IMR-90 (cell line): ENCODE measurements around the gene GNG11. TPM values are rescaled to one million over a fixed set of nuclear protein-coding genes. Genes with fewer than 3 reads are reported as not detected.

Experiments used
- ATAC-seq: fragments of 200-7000 bp; cut with Tn5 transposase; 2 replicates; pipeline ENCODE4 v1.9.1; 2020; ENCODE audit warnings: low read depth, mild to moderate bottlenecking, moderate library complexity
- BruUV-seq: library from RNA; stranded (reverse); fragments of 400-500 nt; replicated peaks from 2 replicates; lab custom pipeline; 2021; lab: Mats Ljungman, UMichigan
- CTCF ChIA-PET: fragments of 300-600 bp; formaldehyde crosslinking; extraction: SDS; loops from one replicate; lab custom pipeline; 2021; ENCODE audit warnings: antibody characterized with exemption; lab: Yijun Ruan, JAX
- POLR2A ChIA-PET: fragments of 300-600 bp; sonication (Branson Sonifier 250); formaldehyde crosslinking; loops from one replicate; lab custom pipeline; 2022; ENCODE audit warnings: antibody characterized with exemption; ENCODE audit not compliant: unreplicated experiment; lab: Charles Lee
- DNase-seq: peaks from one replicate; pipeline ENCODE4 v3.0.0; 2013
- H2AFZ ChIP-seq: replicated peaks from 2 replicates; pipeline ENCODE3; 2013; ENCODE audit warnings: low read length, mild to moderate bottlenecking; ENCODE audit not compliant: poor library complexity
- H2AK5ac ChIP-seq: 2 replicates; pipeline ENCODE4 v1.6.1; 2013; ENCODE audit warnings: low read depth, low read length, inconsistent platforms
- H2AK9ac ChIP-seq: replicated peaks from 2 replicates; pipeline ENCODE3; 2013; ENCODE audit warnings: mild to moderate bottlenecking, low read depth, low read length, moderate library complexity; ENCODE audit not compliant: poor library complexity
- H2BK120ac ChIP-seq: 2 replicates; pipeline ENCODE4 v1.6.1; 2013; ENCODE audit warnings: low read depth, low read length, inconsistent platforms
- H2BK15ac ChIP-seq: 3 replicates; pipeline ENCODE4 v1.6.1; 2013; ENCODE audit warnings: low read depth, low read length, inconsistent platforms
- H2BK20ac ChIP-seq: 2 replicates; pipeline ENCODE4 v1.6.1; 2013; ENCODE audit warnings: low read depth, mild to moderate bottlenecking, inconsistent platforms, low read length, moderate library complexity
- H2BK5ac ChIP-seq: 2 replicates; pipeline ENCODE4 v1.6.1; 2013; ENCODE audit warnings: mild to moderate bottlenecking, low read depth, low read length, inconsistent platforms; ENCODE audit not compliant: poor library complexity, severe bottlenecking
- H3K14ac ChIP-seq: replicated peaks from 2 replicates; pipeline ENCODE4 v1.6.1; 2013; ENCODE audit warnings: low read depth, low read length, inconsistent platforms
- H3K18ac ChIP-seq: 2 replicates; pipeline ENCODE4 v1.6.1; 2013; ENCODE audit warnings: low read depth, low read length, control low read depth
- H3K23ac ChIP-seq: 2 replicates; pipeline ENCODE4 v1.6.1; 2013; ENCODE audit warnings: low read depth, low read length, inconsistent platforms
- H3K27ac ChIP-seq: 2 replicates; pipeline ENCODE4 v1.5.1; 2013; ENCODE audit warnings: mild to moderate bottlenecking, control low read depth, low read length; ENCODE audit not compliant: insufficient read depth
- H3K27me3 ChIP-seq: 2 replicates; pipeline ENCODE4 v1.6.1; 2013; ENCODE audit warnings: low read length; ENCODE audit not compliant: control insufficient read depth, insufficient read depth
- H3K36me3 ChIP-seq: 2 replicates; pipeline ENCODE4 v1.6.1; 2013; ENCODE audit warnings: low read length, mixed read lengths; ENCODE audit not compliant: control insufficient read depth, insufficient read depth
- H3K4ac ChIP-seq: 2 replicates; pipeline ENCODE4 v1.6.1; 2013; ENCODE audit warnings: low read depth, low read length, inconsistent platforms
- H3K4me1 ChIP-seq: 2 replicates; pipeline ENCODE4 v1.6.1; 2013; ENCODE audit warnings: low read length, mixed read lengths; ENCODE audit not compliant: control insufficient read depth, insufficient read depth
- H3K4me2 ChIP-seq: 2 replicates; pipeline ENCODE4 v1.6.1; 2013; ENCODE audit warnings: low read depth, mild to moderate bottlenecking, control low read depth, low read length, moderate library complexity
- H3K4me3 ChIP-seq: 2 replicates; pipeline ENCODE4 v1.5.1; 2013; ENCODE audit warnings: low read depth, mild to moderate bottlenecking, control low read depth, low read length, moderate library complexity; ENCODE audit not compliant: insufficient read depth
- H3K56ac ChIP-seq: 2 replicates; pipeline ENCODE4 v1.6.1; 2013; ENCODE audit warnings: low read length, inconsistent platforms; ENCODE audit not compliant: insufficient read depth; ENCODE audit errors: extremely low read depth
- H3K79me1 ChIP-seq, 2 experiments: 2 replicates each; pipeline ENCODE4 v1.6.1; 2013; ENCODE audit warnings: low read length in 2 of 2, inconsistent platforms in 1 of 2, low read depth in 1 of 2
- H3K9ac ChIP-seq: 2 replicates; pipeline ENCODE4 v1.6.1; 2013; ENCODE audit warnings: low read depth, low read length, control low read depth
- H3K9me1 ChIP-seq: 2 replicates; pipeline ENCODE4 v1.6.1; 2013; ENCODE audit warnings: low read length, inconsistent platforms; ENCODE audit not compliant: insufficient read depth
- H3K9me3 ChIP-seq: 2 replicates; pipeline ENCODE4 v1.6.1; 2013; ENCODE audit warnings: low read length; ENCODE audit not compliant: control insufficient read depth, insufficient read depth
- H4K20me1 ChIP-seq: 2 replicates; pipeline ENCODE4 v1.6.1; 2013; ENCODE audit warnings: low read length, inconsistent platforms; ENCODE audit not compliant: insufficient read depth
- H4K5ac ChIP-seq: 2 replicates; pipeline ENCODE4 v1.6.1; 2013; ENCODE audit warnings: mild to moderate bottlenecking, low read depth, low read length, control low read depth
- H4K8ac ChIP-seq, 2 experiments: 2 replicates each; pipeline ENCODE4 v1.6.1; 2013; ENCODE audit warnings: low read depth in 2 of 2, low read length in 2 of 2, control low read depth in 1 of 2, inconsistent platforms in 1 of 2
- H4K91ac ChIP-seq: 2 replicates; pipeline ENCODE4 v1.6.1; 2013; ENCODE audit warnings: low read depth, low read length, inconsistent platforms; ENCODE audit not compliant: insufficient read depth
- BHLHE40 ChIP-seq: fragments of 150-350 bp; IDR thresholded peaks from 2 replicates; pipeline ENCODE4 v1.6.1; 2016; ENCODE audit warnings: mild to moderate bottlenecking, low read depth, low read length
- CEBPB ChIP-seq: IDR thresholded peaks from 2 replicates; pipeline ENCODE4 v1.6.1; 2012; ENCODE audit warnings: low read depth, low read length, improper control_type of control experiment
- MXI1 ChIP-seq: IDR thresholded peaks from 2 replicates; pipeline ENCODE4 v1.6.1; 2012; ENCODE audit warnings: low read depth, mild to moderate bottlenecking, low read length, moderate library complexity, borderline replicate concordance
- RCOR1 ChIP-seq: IDR thresholded peaks from 2 replicates; pipeline ENCODE4 v1.6.1; 2012; ENCODE audit warnings: mild to moderate bottlenecking, low read length, improper control_type of control experiment; ENCODE audit not compliant: insufficient replicate concordance
- WGBS, 2 experiments: methylation state at CpG; one replicate each; pipeline versions ENCODE4 v1.1.5 to v1.1.7; 2013; ENCODE audit warnings: missing lambda C conversion rate in 2 of 2; ENCODE audit not compliant: insufficient read length in 1 of 2; ENCODE audit errors: extremely low coverage in 2 of 2; 5-methylcytosine and 5-hydroxymethylcytosine counted together
- dilution Hi-C: fragments of 300-500 bp; cut with HindIII; formaldehyde crosslinking; loops from one replicate; pipeline ENCODE4 v1.14.3; 2018; ENCODE audit warnings: low sequenced_read_pairs; ENCODE audit not compliant: unreplicated experiment
- in situ Hi-C: fragments of 300-500 bp; cut with MboI; formaldehyde crosslinking; loops from 3 replicates; pipeline ENCODE4 v1.14.3; 2019; ENCODE audit warnings: low sequenced_read_pairs, inconsistent platforms, mixed read lengths
- intact Hi-C: fragments of 100-400 bp; cut with micrococcal nuclease; formaldehyde crosslinking; loops from 2 replicates; pipeline ENCODE4 v1.10.0; 2022
- polyA plus RNA-seq, 3 experiments: library from polyadenylated mRNA; depleted of rRNA; stranded (reverse); fragments of >200 nt; gene quantifications; 2 replicates each; pipeline ENCODE4 v1.2.3, GENCODE V29; 2012; ENCODE audit warnings: low replicate concordance in 1 of 3
- total RNA-seq: library from RNA; depleted of rRNA; stranded (reverse); fragments of >200 nt; gene quantifications from 2 replicates; pipeline ENCODE4 v1.2.3, GENCODE V29; 2012
- TF ChIP-seq, protein P1 (sequence below): fragments of 150-350 bp; IDR thresholded peaks from 2 replicates; pipeline ENCODE4 v1.6.1; 2017; ENCODE audit warnings: mild to moderate bottlenecking, antibody characterized with exemption, low read length, low read depth

The GNG11 gene
- total and polyA plus RNA-seq, 2 of the 4 experiments (the other 2 are of a cell fraction), result 6.1 to 10.5 TPM

DNA sequence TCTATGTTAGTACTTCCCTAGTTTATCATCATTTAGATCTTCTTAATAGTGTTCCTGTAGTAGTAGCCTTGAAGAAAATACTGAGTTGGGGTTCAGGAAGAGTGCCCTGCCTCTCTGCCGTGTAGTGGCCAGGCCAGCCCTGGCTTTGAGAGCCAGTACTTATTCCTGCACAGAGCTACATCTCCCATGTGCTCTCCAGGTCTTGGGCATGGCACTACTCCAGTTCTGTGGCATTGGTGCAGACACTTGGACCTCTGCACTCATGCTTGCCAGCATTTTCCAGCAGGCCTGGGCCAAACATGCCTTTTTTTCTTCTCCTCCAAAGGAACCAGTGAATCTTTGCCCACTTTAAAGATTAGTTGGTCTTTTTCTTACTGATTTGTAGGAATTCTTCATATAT is 5.3 kb downstream of the GNG11 start:
- DNase-seq, result no peak
- TF ChIP-seq MXI1 (no peak), BHLHE40 (no peak), RCOR1 (no peak), CEBPB (no peak)
- TF ChIP-seq, protein P1, sequence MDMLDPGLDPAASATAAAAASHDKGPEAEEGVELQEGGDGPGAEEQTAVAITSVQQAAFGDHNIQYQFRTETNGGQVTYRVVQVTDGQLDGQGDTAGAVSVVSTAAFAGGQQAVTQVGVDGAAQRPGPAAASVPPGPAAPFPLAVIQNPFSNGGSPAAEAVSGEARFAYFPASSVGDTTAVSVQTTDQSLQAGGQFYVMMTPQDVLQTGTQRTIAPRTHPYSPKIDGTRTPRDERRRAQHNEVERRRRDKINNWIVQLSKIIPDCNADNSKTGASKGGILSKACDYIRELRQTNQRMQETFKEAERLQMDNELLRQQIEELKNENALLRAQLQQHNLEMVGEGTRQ, result no peak
- H3K18ac ChIP-seq, result no peak overlapping the region
- H3K56ac ChIP-seq, result no peak overlapping the region
- no peak overlapping the region for H2BK5ac ChIP-seq
- ChIA-PET CTCF (no interaction called here), POLR2A (no interaction called here)
- no peak overlapping the region for H2AK9ac ChIP-seq
- H3K27me3 ChIP-seq, result no peaks in the 10 kb centered on the region
- no peak overlapping the region for H3K23ac ChIP-seq
- peaks cover 12% of the 10 kb centered on the region for H3K36me3 ChIP-seq
- H3K14ac ChIP-seq, result no peak overlapping the region
- no peaks in the 10 kb centered on the region for H3K9me3 ChIP-seq
- 71% methylated on average over 1 of the region's 1 CpG; no CpG with 5 or more reads in 1 of the 2 experiments for WGBS, 2 experiments
- H4K91ac ChIP-seq, result no peak overlapping the region
- no peak overlapping the region for H2BK20ac ChIP-seq
- no peak overlapping the region for H3K9ac ChIP-seq
- H3K27ac ChIP-seq, result no peak overlapping the region
- peaks cover 4% of the 10 kb centered on the region for H3K4me1 ChIP-seq
- H2AFZ ChIP-seq, result no peak overlapping the region
- H3K79me1 ChIP-seq, result peaks cover 10 to 27% of the 10 kb centered on the region in 2 experiments; a peak in 2 of 4 replicates
- in situ Hi-C loops, result no loop called here
- H4K5ac ChIP-seq, result no peak overlapping the region
- H4K20me1 ChIP-seq, result no peaks in the 10 kb centered on the region
- H2BK15ac ChIP-seq, result 0 out of 3 replicates have a peak overlapping the region, but pooled peaks have one; percentile 10
- no peaks in the 10 kb centered on the region for H3K9me1 ChIP-seq
- ATAC-seq, result no peak
- H2AK5ac ChIP-seq, result no peak overlapping the region
- no TSS peak for BruUV-seq
- H3K4me2 ChIP-seq, result no peak overlapping the region
- no peak overlapping the region for H2BK120ac ChIP-seq
- 0 out of 4 replicates have a peak overlapping the region, but pooled peaks of 1 of the 2 experiments have one; percentile 22 for H4K8ac ChIP-seq
- no peak overlapping the region for H3K4ac ChIP-seq
- intact Hi-C loops, result no loop called here
- H3K4me3 ChIP-seq, result no peak overlapping the region
- dilution Hi-C loops, result no loop called here
